HAP-1 (cell line): ENCODE results near the gene PRICKLE2.

Source experiments
- DNase-seq, 2 experiments: peaks; one replicate each; pipeline ENCODE4 v3.0.0-alpha.2; 2016 to 2020; ENCODE audit warnings: low spot score in 2 of 2
- H3K27me3 ChIP-seq: fragments of 250-450 bp; sonication (Bioruptor Pico); 2 replicates; pipeline ENCODE4 v1.5.1; 2020; ENCODE audit warnings: low read depth, mild to moderate bottlenecking, moderate library complexity
- H3K36me3 ChIP-seq: fragments of 250-450 bp; sonication (Bioruptor Pico); replicated peaks from 2 replicates; pipeline ENCODE4 v1.5.1; 2020; ENCODE audit warnings: mild to moderate bottlenecking
- H3K4me1 ChIP-seq: fragments of 250-450 bp; sonication (Bioruptor Pico); 2 replicates; pipeline ENCODE4 v1.5.1; 2020; ENCODE audit warnings: mild to moderate bottlenecking
- H3K4me3 ChIP-seq: fragments of 250-450 bp; sonication (Bioruptor Pico); 2 replicates; pipeline ENCODE4 v1.5.1; 2020; ENCODE audit warnings: mild to moderate bottlenecking, moderate library complexity
- H3K9me3 ChIP-seq: fragments of 250-450 bp; sonication (Bioruptor Pico); 2 replicates; pipeline ENCODE4 v1.5.1; 2020; ENCODE audit warnings: mild to moderate bottlenecking, moderate library complexity
- in situ Hi-C: fragments of 300-500 bp; cut with MboI; formaldehyde crosslinking; loops from 3 replicates; pipeline ENCODE4 v1.14.3; 2020; ENCODE audit warnings: low sequenced_read_pairs, inconsistent platforms, mixed read lengths

Gene PRICKLE2

GRCh38 chr3:64123931-64124330 is 101.3 kb downstream of the PRICKLE2 start:
- H3K4me1 ChIP-seq = no peaks in the 10 kb centered on the region
- in situ Hi-C loops = no loop called here
- no peak overlapping the region for H3K4me3 ChIP-seq
- no peak for DNase-seq
- H3K27me3 ChIP-seq = no peaks in the 10 kb centered on the region
- no peaks in the 10 kb centered on the region for H3K36me3 ChIP-seq
- no peaks in the 10 kb centered on the region for H3K9me3 ChIP-seq

GRCh38 chr3:64122476-64122875 is 102.8 kb downstream of the PRICKLE2 start:
- H3K36me3 ChIP-seq = no peaks in the 10 kb centered on the region
- in situ Hi-C loops = no loop called here

GRCh38 chr3:64121750-64122311 is 103.4 kb downstream of the PRICKLE2 start:
- no peak overlapping the region for H3K4me3 ChIP-seq
- no peaks in the 10 kb centered on the region for H3K9me3 ChIP-seq
- H3K27me3 ChIP-seq = peaks cover 4% of the 10 kb centered on the region
- in situ Hi-C loops = no loop called here
- H3K4me1 ChIP-seq = no peaks in the 10 kb centered on the region
- DNase-seq = no peak
- no peaks in the 10 kb centered on the region for H3K36me3 ChIP-seq

More at GRCh38 chr3:64122476-64122875, 102.8 kb downstream of the PRICKLE2 start:
- DNase-seq = no peak
- Histone ChIP-seq H3K4me1 (no peaks in the 10 kb centered on the region), H3K4me3 (no peak overlapping the region), H3K27me3 (peaks cover 3% of the 10 kb centered on the region), H3K9me3 (no peaks in the 10 kb centered on the region)

GRCh38 chr3:64120876-64121275 is 104.4 kb downstream of the PRICKLE2 start:
- Histone ChIP-seq H3K36me3 (no peaks in the 10 kb centered on the region), H3K4me3 (no peak overlapping the region), H3K27me3 (peaks cover 12% of the 10 kb centered on the region), H3K9me3 (no peaks in the 10 kb centered on the region), H3K4me1 (no peaks in the 10 kb centered on the region)
- DNase-seq = no peak
- in situ Hi-C loops = no loop called here

- Histone ChIP-seq H3K36me3 (no peaks in the 10 kb centered on the region), H3K9me3 (no peaks in the 10 kb centered on the region), H3K4me1 (no peaks in the 10 kb centered on the region), H3K4me3 (no peak overlapping the region), H3K27me3 (peaks cover 17% of the 10 kb centered on the region)
- in situ Hi-C loops = no loop called here
- DNase-seq = no peak
These were observed 107.8 kb downstream of the PRICKLE2 start for GRCh38 chr3:64117483-64117882.

- Histone ChIP-seq H3K4me3 (no peak overlapping the region), H3K9me3 (no peaks in the 10 kb centered on the region), H3K36me3 (no peaks in the 10 kb centered on the region), H3K4me1 (peaks cover 7% of the 10 kb centered on the region), H3K27me3 (peaks cover 17% of the 10 kb centered on the region)
- in situ Hi-C loops = no loop called here
- no peak for DNase-seq
These were observed 110.6 kb downstream of the PRICKLE2 start for GRCh38 chr3:64114651-64115050.

GRCh38 chr3:64111872-64112271 is 113.4 kb downstream of the PRICKLE2 start:
- in situ Hi-C loops = no loop called here
- Histone ChIP-seq H3K4me3 (no peak overlapping the region), H3K9me3 (no peaks in the 10 kb centered on the region), H3K27me3 (peaks cover 12% of the 10 kb centered on the region), H3K36me3 (no peaks in the 10 kb centered on the region), H3K4me1 (peaks cover 13% of the 10 kb centered on the region)
- DNase-seq = no peak

GRCh38 chr3:64111083-64111482 is 114.2 kb downstream of the PRICKLE2 start:
- Histone ChIP-seq H3K4me1 (peaks cover 13% of the 10 kb centered on the region), H3K36me3 (no peaks in the 10 kb centered on the region), H3K9me3 (no peaks in the 10 kb centered on the region), H3K27me3 (peaks cover 6% of the 10 kb centered on the region), H3K4me3 (no peak overlapping the region)
- in situ Hi-C loops = no loop called here
- no peak for DNase-seq

GRCh38 chr3:64110071-64110470 is 115.2 kb downstream of the PRICKLE2 start:
- Histone ChIP-seq H3K27me3 (no peaks in the 10 kb centered on the region), H3K4me1 (peaks cover 13% of the 10 kb centered on the region), H3K9me3 (no peaks in the 10 kb centered on the region), H3K4me3 (no peak overlapping the region), H3K36me3 (no peaks in the 10 kb centered on the region)
- no peak for DNase-seq
- in situ Hi-C loops = no loop called here

- in situ Hi-C loops = no loop called here
- Histone ChIP-seq H3K36me3 (no peaks in the 10 kb centered on the region), H3K4me1 (peaks cover 13% of the 10 kb centered on the region), H3K4me3 (no peak overlapping the region), H3K9me3 (no peaks in the 10 kb centered on the region), H3K27me3 (no peaks in the 10 kb centered on the region)
- peak; percentile 90 for DNase-seq
These were observed 115.8 kb downstream of the PRICKLE2 start for GRCh38 chr3:64109438-64109837.

- Histone ChIP-seq H3K36me3 (no peaks in the 10 kb centered on the region), H3K9me3 (no peaks in the 10 kb centered on the region), H3K4me1 (peaks cover 13% of the 10 kb centered on the region), H3K27me3 (no peaks in the 10 kb centered on the region), H3K4me3 (no peak overlapping the region)
- in situ Hi-C loops = no loop called here
- no peak for DNase-seq
These were observed 116.4 kb downstream of the PRICKLE2 start for GRCh38 chr3:64108784-64109317.

- no peaks in the 10 kb centered on the region for H3K9me3 ChIP-seq
- H3K4me3 ChIP-seq = no peak overlapping the region
- no peaks in the 10 kb centered on the region for H3K36me3 ChIP-seq
- peaks cover 13% of the 10 kb centered on the region for H3K4me1 ChIP-seq
- H3K27me3 ChIP-seq = no peaks in the 10 kb centered on the region
- DNase-seq = no peak
- in situ Hi-C loops = no loop called here
These were observed 117.0 kb downstream of the PRICKLE2 start for GRCh38 chr3:64108231-64108630.

GRCh38 chr3:64107190-64107589 is 118.1 kb downstream of the PRICKLE2 start:
- no peak overlapping the region for H3K4me3 ChIP-seq
- no peaks in the 10 kb centered on the region for H3K36me3 ChIP-seq
- DNase-seq = no peak
- no peaks in the 10 kb centered on the region for H3K27me3 ChIP-seq
- peaks cover 13% of the 10 kb centered on the region for H3K4me1 ChIP-seq
- no peaks in the 10 kb centered on the region for H3K9me3 ChIP-seq
- in situ Hi-C loops = no loop called here

GRCh38 chr3:64105816-64106215 is 119.5 kb downstream of the PRICKLE2 start:
- Histone ChIP-seq H3K36me3 (no peaks in the 10 kb centered on the region), H3K9me3 (no peaks in the 10 kb centered on the region), H3K4me3 (no peak overlapping the region), H3K27me3 (no peaks in the 10 kb centered on the region), H3K4me1 (peaks cover 13% of the 10 kb centered on the region)
- in situ Hi-C loops = no loop called here
- no peak for DNase-seq

GRCh38 chr3:64104691-64105111 is 120.6 kb downstream of the PRICKLE2 start:
- Histone ChIP-seq H3K27me3 (no peaks in the 10 kb centered on the region), H3K36me3 (no peaks in the 10 kb centered on the region), H3K9me3 (no peaks in the 10 kb centered on the region), H3K4me1 (peaks cover 7% of the 10 kb centered on the region), H3K4me3 (no peak overlapping the region)
- in situ Hi-C loops = no loop called here
- no peak for DNase-seq
